Uterus (tissue), 4 donors: Measurements from ENCODE around the gene UBE2N. TPM values are rescaled to one million over a fixed set of nuclear protein-coding genes. Genes with fewer than 3 reads are reported as not detected.
"Not testable (repeated sequence)": the region's sequence is repeated elsewhere in the genome, so short reads cannot be mapped to it uniquely, and the experiment has no call there.

ENCODE experiments used
- DNase-seq, 2 donors: peaks; one replicate each; pipeline ENCODE4 v3.0.0-alpha.2; 2019 to 2020
- H3K27ac ChIP-seq, 2 donors: fragments of 200-600 bp; sonication (generic); 1 replicate in 1 of 2; 2 replicates in 1 of 2; pipeline ENCODE4 v1.5.1; 2016 to 2018
- H3K27me3 ChIP-seq, 2 donors: fragments of 200-600 bp; sonication (generic); one replicate each; pipeline ENCODE4 v1.5.1; 2018 to 2019; ENCODE audit warnings: control low read depth in 1 of 2
- H3K36me3 ChIP-seq, 2 donors: fragments of 200-600 bp; sonication (generic); one replicate each; pipeline ENCODE4 v1.5.1; 2019; ENCODE audit warnings: control low read depth in 1 of 2
- H3K4me1 ChIP-seq, 2 donors: fragments of 200-600 bp; sonication (generic); one replicate each; pipeline ENCODE4 v1.5.1; 2018 to 2019; ENCODE audit warnings: control low read depth in 1 of 2
- H3K4me3 ChIP-seq, 2 donors: fragments of 200-600 bp; sonication (generic); 1 replicate in 1 of 2; 2 replicates in 1 of 2; pipeline ENCODE4 v1.5.1; 2018 to 2019; ENCODE audit warnings: mild to moderate bottlenecking in 1 of 2
- H3K9me3 ChIP-seq, 2 donors: fragments of 200-600 bp; sonication (generic); one replicate each; pipeline ENCODE4 v1.5.1; 2019; ENCODE audit warnings: control low read depth in 1 of 2
- CTCF ChIP-seq, 4 experiments: fragments of 200-600 bp in 2 of 4; fragments of 450-650 bp in 2 of 4; sonication (generic) in 2 of 4; IDR thresholded peaks; one replicate each; pipeline ENCODE4 v1.5.1; 2016 to 2019; ENCODE audit warnings: antibody characterized with exemption in 4 of 4, mild to moderate bottlenecking in 2 of 4, moderate library complexity in 1 of 4
- POLR2A ChIP-seq, 2 donors: fragments of 450-650 bp; IDR thresholded peaks; one replicate each; pipeline ENCODE4 v1.6.1; 2016; ENCODE audit warnings: antibody characterized with exemption in 2 of 2, mild to moderate bottlenecking in 1 of 2, moderate library complexity in 1 of 2
- intact Hi-C: fragments of 100-400 bp; cut with DNase I; formaldehyde crosslinking; loops from one replicate; pipeline ENCODE4 v1.15.1; 2023; ENCODE audit warnings: low total_unique reads
- total RNA-seq, 4 donors: library from RNA; depleted of rRNA in 3 of 4; stranded (reverse); fragments of >200 nt in 3 of 4; gene quantifications; one replicate each; pipeline versions ENCODE4 v1.1.0 to v1.2.4, GENCODE V29; 2014 to 2023
- donor health status: DM: yes; HTN: yes; CAD: no.

Gene UBE2N
- total RNA-seq, 4 donors from 2014 or later, result 22.4 to 102 (median 31.4) TPM

GRCh38 chr12:93403988-93404803 lies 37.6 kb downstream of the UBE2N start:
- Histone ChIP-seq H3K9me3 (no peaks in the 10 kb centered on the region), H3K27ac (no peak overlapping the region), H3K4me3 (no peak overlapping the region), H3K27me3 (no peaks in the 10 kb centered on the region), H3K36me3 (no peaks in the 10 kb centered on the region), H3K4me1 (no peaks in the 10 kb centered on the region)
- no peak for DNase-seq
- no peak for TF ChIP-seq CTCF (IDR thresholded peaks at IDR 0.05)
- TF ChIP-seq POLR2A (IDR thresholded peaks at IDR 0.05), result no peak
- intact Hi-C loops, result no loop called here

DNA sequence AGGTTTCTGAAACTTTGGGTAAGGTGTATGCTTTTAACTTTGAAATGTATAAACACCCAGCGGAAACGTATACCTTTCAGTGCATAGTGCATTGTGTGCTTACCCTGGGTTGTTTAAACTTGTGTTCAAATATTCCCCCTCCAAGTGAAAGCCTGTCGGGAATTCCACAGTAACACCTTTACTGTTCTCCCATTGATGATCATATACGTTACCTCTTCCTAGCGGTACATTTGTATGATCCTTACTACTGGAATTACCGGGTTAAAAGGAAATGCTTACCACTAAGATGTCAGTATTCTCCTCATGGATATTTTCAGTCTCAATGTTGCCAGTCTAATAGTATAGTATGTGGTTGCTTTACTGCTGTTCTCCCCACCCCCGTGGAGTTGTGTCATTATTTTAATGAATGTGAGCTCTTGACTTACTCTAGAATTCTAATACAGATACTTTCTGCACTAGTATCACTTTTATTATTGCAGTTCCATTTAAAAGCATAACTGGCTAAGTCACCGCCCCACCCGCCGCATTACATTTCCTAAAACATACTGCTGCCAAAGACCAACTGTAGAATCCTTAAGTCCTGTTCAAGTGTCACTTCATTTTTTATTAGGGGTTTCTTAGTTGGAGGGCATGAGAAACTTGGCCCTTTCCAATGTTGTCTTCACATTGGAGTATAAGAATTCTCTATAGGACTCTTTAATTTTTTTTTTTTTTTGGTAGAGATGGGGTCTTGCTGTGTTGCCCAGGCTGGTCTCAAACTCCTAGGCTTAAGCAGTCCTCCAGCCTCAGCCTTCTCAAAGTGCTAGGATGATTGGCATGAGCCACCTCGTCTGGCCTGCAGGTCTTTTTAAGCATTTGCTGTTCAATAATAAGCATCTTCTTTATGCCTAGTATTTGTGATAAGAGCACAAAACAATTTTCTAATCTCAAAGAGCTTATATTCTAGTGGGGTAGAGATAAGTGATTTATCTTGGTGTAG lies 39.1 kb downstream of the UBE2N start:
- Histone ChIP-seq H3K27ac (no peak overlapping the region), H3K4me3 (no peak overlapping the region), H3K4me1 (no peaks in the 10 kb centered on the region), H3K36me3 (no peaks in the 10 kb centered on the region), H3K27me3 (no peaks in the 10 kb centered on the region), H3K9me3 (no peaks in the 10 kb centered on the region)
- DNase-seq, result no peak
- intact Hi-C loops, result no loop called here
- TF ChIP-seq POLR2A (IDR thresholded peaks at IDR 0.05) (no peak), CTCF (IDR thresholded peaks at IDR 0.05) (no peak)

GRCh38 chr12:93399183-93399863 lies 42.4 kb downstream of the UBE2N start:
- H3K27me3 ChIP-seq, intact Hi-C loops, H3K4me3 ChIP-seq, H3K27ac ChIP-seq, DNase-seq, H3K9me3 ChIP-seq, H3K4me1 ChIP-seq, H3K36me3 ChIP-seq: not testable (repeated sequence)

GRCh38 chr12:93397412-93397811 lies 44.3 kb downstream of the UBE2N start:
- no peak for DNase-seq
- H3K36me3 ChIP-seq, result no peaks in the 10 kb centered on the region
- H3K9me3 ChIP-seq, result no peaks in the 10 kb centered on the region
- H3K27ac ChIP-seq, result no peak overlapping the region
- TF ChIP-seq CTCF (IDR thresholded peaks at IDR 0.05) (no peak), POLR2A (IDR thresholded peaks at IDR 0.05) (no peak)
- intact Hi-C loops, result no loop called here
- H3K4me1 ChIP-seq, result no peaks in the 10 kb centered on the region
- H3K27me3 ChIP-seq, result no peaks in the 10 kb centered on the region
- H3K4me3 ChIP-seq, result no peak overlapping the region

DNA sequence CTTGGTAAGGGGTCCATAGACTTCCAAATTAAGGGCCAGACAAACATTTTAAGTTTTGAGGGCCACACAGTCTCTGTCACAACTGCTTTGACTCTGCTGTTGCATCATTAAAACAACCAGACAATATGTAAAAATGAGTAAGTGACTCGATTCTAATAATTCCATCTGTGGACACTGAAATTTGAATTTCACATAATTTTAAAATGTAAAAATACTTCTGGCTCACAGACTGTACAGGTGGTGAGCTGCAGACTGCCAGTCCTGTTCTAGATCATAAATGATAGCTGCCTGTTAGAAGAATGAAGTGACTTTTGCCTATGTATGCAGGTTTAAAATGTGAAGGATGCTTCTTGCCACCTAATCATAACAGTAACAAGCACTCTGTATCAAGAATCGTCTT lies 48.3 kb downstream of the UBE2N start:
- no peak for TF ChIP-seq POLR2A (IDR thresholded peaks at IDR 0.05)
- no peak for TF ChIP-seq CTCF (IDR thresholded peaks at IDR 0.05)
- Histone ChIP-seq H3K4me3 (no peak overlapping the region), H3K36me3 (no peaks in the 10 kb centered on the region), H3K4me1 (no peaks in the 10 kb centered on the region), H3K9me3 (no peaks in the 10 kb centered on the region), H3K27me3 (no peaks in the 10 kb centered on the region), H3K27ac (no peak overlapping the region)
- intact Hi-C loops, result no loop called here
- no peak for DNase-seq
